Hepatocyte (in vitro differentiated cells): Measurements from ENCODE around the gene ITPR3. TPM values are rescaled to one million over a fixed set of nuclear protein-coding genes. Genes with fewer than 3 reads are reported as not detected.
A peak's percentile ranks its signal among the peaks of the same experiment; 100 is the strongest.

Source experiments
- DNase-seq: peaks from one replicate; pipeline ENCODE4 v3.0.0-alpha.2; 2016; ENCODE audit warnings: low spot score
- H2AFZ ChIP-seq: fragments of 200-600 bp; sonication (generic); 2 replicates; pipeline ENCODE4 v1.6.0; 2016; ENCODE audit warnings: antibody characterized with exemption, mild to moderate bottlenecking
- H3K27ac ChIP-seq: fragments of 200-600 bp; sonication (generic); 2 replicates; pipeline ENCODE4 v1.5.1; 2016; ENCODE audit warnings: mild to moderate bottlenecking
- H3K27me3 ChIP-seq: fragments of 200-600 bp; sonication (generic); 2 replicates; pipeline ENCODE4 v1.6.1; 2016
- H3K36me3 ChIP-seq: fragments of 200-600 bp; sonication (generic); replicated peaks from 2 replicates; pipeline ENCODE4 v1.5.1; 2016; ENCODE audit warnings: low read depth; ENCODE audit not compliant: insufficient read depth
- H3K4me1 ChIP-seq: fragments of 200-600 bp; sonication (generic); 2 replicates; pipeline ENCODE4 v1.5.1; 2016; ENCODE audit warnings: mild to moderate bottlenecking, moderate library complexity; ENCODE audit not compliant: insufficient read depth
- H3K4me2 ChIP-seq: fragments of 200-600 bp; sonication (generic); 2 replicates; pipeline ENCODE4 v1.6.0; 2016
- H3K4me3 ChIP-seq: fragments of 200-600 bp; sonication (generic); 2 replicates; pipeline ENCODE4 v1.5.1; 2016; ENCODE audit warnings: mild to moderate bottlenecking
- H3K79me2 ChIP-seq: fragments of 200-600 bp; sonication (generic); 2 replicates; pipeline ENCODE4 v1.6.0; 2017; ENCODE audit warnings: mild to moderate bottlenecking
- H3K9me2 ChIP-seq: fragments of 200-600 bp; sonication (generic); replicated peaks from 2 replicates; pipeline ENCODE4 v1.6.0; 2017; ENCODE audit warnings: mild to moderate bottlenecking; ENCODE audit not compliant: insufficient read depth
- H3K9me3 ChIP-seq: fragments of 200-600 bp; sonication (generic); 2 replicates; pipeline ENCODE4 v1.5.1; 2016; ENCODE audit warnings: low read depth, mild to moderate bottlenecking
- H4K20me1 ChIP-seq: fragments of 200-600 bp; sonication (generic); 2 replicates; pipeline ENCODE4 v1.6.0; 2016; ENCODE audit warnings: mild to moderate bottlenecking; ENCODE audit not compliant: insufficient read depth, poor library complexity, severe bottlenecking
- CTCF ChIP-seq: fragments of 200-600 bp; sonication (generic); IDR thresholded peaks from 2 replicates; pipeline ENCODE4 v1.5.1; 2016; ENCODE audit warnings: antibody characterized with exemption, mild to moderate bottlenecking; ENCODE audit not compliant: poor library complexity
- EZH2 ChIP-seq: fragments of 200-600 bp; sonication (generic); IDR thresholded peaks from 2 replicates; pipeline ENCODE4 v1.6.1; 2016; ENCODE audit warnings: antibody characterized with exemption, mild to moderate bottlenecking, borderline replicate concordance
- EZH2phosphoT487 ChIP-seq: fragments of 200-600 bp; sonication (generic); IDR thresholded peaks from one replicate; pipeline ENCODE4 v1.6.1; 2018; ENCODE audit warnings: antibody characterized with exemption, mild to moderate bottlenecking, low read depth, moderate library complexity; ENCODE audit not compliant: unreplicated experiment, severe bottlenecking
- WGBS: methylation state at CpG from one replicate; pipeline ENCODE4 v1.1.6; 2016; ENCODE audit warnings: low lambda C conversion rate; ENCODE audit errors: missing lambda C conversion rate; 5-methylcytosine and 5-hydroxymethylcytosine counted together
- polyA plus RNA-seq: library from polyadenylated mRNA; unstranded; fragments of >200 nt; fragmentation: Nextera tagmentation; extraction: Ambion mirVana; gene quantifications from 2 replicates; pipeline ENCODE4 v1.2.1, GENCODE V29; 2016
- total RNA-seq: library from RNA; depleted of rRNA; stranded (reverse); fragments of >200 nt; gene quantifications from 2 replicates; pipeline ENCODE4 v1.2.3, GENCODE V29; 2014

Gene ITPR3
- total and polyA plus RNA-seq, 2 experiments from 2014 or later, result 16.5 to 39.6 TPM

DNA sequence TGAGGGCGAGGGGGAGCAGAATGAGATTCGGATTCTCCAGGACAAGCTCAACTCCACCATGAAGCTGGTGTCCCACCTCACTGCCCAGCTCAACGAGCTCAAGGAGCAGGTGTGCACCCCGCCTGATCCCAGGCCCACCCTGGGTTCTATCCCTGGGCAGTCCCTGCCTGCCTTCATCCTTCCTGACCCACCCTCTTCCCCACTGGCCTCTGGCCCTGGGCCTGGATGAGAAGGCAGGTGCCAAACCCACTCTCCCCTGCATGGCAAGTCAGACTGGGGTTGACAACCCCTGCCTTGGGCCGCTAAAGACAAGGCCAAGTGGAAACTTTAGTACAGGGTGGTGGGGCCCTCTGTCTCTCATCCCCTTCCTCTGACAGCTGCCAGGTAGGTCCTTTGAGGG lies 73.9 kb downstream of the ITPR3 start:
- Histone ChIP-seq H2AFZ (no peak overlapping the region), H3K4me1 (peaks cover 11% of the 10 kb centered on the region), H4K20me1 (no peaks in the 10 kb centered on the region), H3K9me2 (no peaks in the 10 kb centered on the region), H3K9me3 (no peaks in the 10 kb centered on the region), H3K4me2 (no peak overlapping the region), H3K36me3 (no peaks in the 10 kb centered on the region), H3K79me2 (no peaks in the 10 kb centered on the region), H3K27ac (peak overlapping the region; percentile 28), H3K27me3 (no peaks in the 10 kb centered on the region), H3K4me3 (no peak overlapping the region)
- WGBS, result 98% methylated on average over 5 of the region's 5 CpGs
- TF ChIP-seq CTCF, result no peak
- no peak for TF ChIP-seq EZH2
- no peak for TF ChIP-seq EZH2phosphoT487
- no peak for DNase-seq

DNA sequence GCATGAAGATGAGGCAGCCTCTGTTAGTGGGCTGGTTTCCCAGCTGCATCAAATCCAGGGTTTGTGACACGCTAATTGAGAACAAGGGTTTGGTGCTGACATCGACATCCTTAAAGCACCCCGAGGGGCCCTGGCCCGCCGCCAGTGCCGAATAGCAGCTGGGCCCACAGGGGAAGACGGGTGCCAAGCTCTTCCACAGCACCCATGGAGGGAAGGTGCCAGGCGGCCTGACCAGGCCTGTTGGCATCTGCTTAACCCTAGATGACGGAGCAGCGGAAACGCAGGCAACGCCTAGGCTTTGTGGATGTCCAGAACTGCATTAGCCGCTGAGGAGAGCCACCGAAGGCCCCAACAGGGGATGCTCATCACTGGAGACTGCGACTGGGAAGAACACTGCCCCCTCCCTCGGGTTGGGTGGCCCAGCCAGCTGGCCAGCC lies 74.3 kb downstream of the ITPR3 start:
- H3K9me3 ChIP-seq, result no peaks in the 10 kb centered on the region
- no peaks in the 10 kb centered on the region for H3K36me3 ChIP-seq
- no peak overlapping the region for H3K27ac ChIP-seq
- DNase-seq, result no peak
- no peak overlapping the region for H3K4me2 ChIP-seq
- H4K20me1 ChIP-seq, result no peaks in the 10 kb centered on the region
- no peak overlapping the region for H2AFZ ChIP-seq
- H3K4me3 ChIP-seq, result no peak overlapping the region
- H3K9me2 ChIP-seq, result no peaks in the 10 kb centered on the region
- H3K27me3 ChIP-seq, result no peaks in the 10 kb centered on the region
- H3K79me2 ChIP-seq, result no peaks in the 10 kb centered on the region
- 92% methylated on average over 16 of the region's 16 CpGs for WGBS
- TF ChIP-seq EZH2, result no peak
- TF ChIP-seq CTCF, result no peak
- TF ChIP-seq EZH2phosphoT487, result no peak
- peaks cover 11% of the 10 kb centered on the region for H3K4me1 ChIP-seq

- H3K4me2 ChIP-seq, result no peak overlapping the region
- DNase-seq, result no peak
- H3K4me3 ChIP-seq, result no peak overlapping the region
- WGBS, result 98% methylated on average over 10 of the region's 10 CpGs
- H3K9me2 ChIP-seq, result no peaks in the 10 kb centered on the region
- no peaks in the 10 kb centered on the region for H3K9me3 ChIP-seq
- H3K27me3 ChIP-seq, result no peaks in the 10 kb centered on the region
- no peak overlapping the region for H2AFZ ChIP-seq
- no peaks in the 10 kb centered on the region for H4K20me1 ChIP-seq
- peaks cover 11% of the 10 kb centered on the region for H3K4me1 ChIP-seq
- no peak overlapping the region for H3K27ac ChIP-seq
- no peaks in the 10 kb centered on the region for H3K79me2 ChIP-seq
- TF ChIP-seq CTCF (no peak), EZH2 (no peak), EZH2phosphoT487 (no peak)
- no peaks in the 10 kb centered on the region for H3K36me3 ChIP-seq
These were observed 75.0 kb downstream of the ITPR3 start for GRCh38 chr6:33696076-33696475.
